A549 treated with DMSO at 1 μM for 4 hours (cell line): ENCODE data around the gene MEGF6. TPM values are rescaled to one million over a fixed set of nuclear protein-coding genes. Genes with fewer than 3 reads are reported as not detected.

Experiments
- total RNA-seq: library from RNA; stranded (reverse); fragments of 200-300 nt; extraction: Qiagen RNA extraction; gene quantifications from 5 replicates; pipeline ENCODE4 v1.2.3, GENCODE V29; 2022; ENCODE audit warnings: low read depth

MEGF6 gene, protein sequence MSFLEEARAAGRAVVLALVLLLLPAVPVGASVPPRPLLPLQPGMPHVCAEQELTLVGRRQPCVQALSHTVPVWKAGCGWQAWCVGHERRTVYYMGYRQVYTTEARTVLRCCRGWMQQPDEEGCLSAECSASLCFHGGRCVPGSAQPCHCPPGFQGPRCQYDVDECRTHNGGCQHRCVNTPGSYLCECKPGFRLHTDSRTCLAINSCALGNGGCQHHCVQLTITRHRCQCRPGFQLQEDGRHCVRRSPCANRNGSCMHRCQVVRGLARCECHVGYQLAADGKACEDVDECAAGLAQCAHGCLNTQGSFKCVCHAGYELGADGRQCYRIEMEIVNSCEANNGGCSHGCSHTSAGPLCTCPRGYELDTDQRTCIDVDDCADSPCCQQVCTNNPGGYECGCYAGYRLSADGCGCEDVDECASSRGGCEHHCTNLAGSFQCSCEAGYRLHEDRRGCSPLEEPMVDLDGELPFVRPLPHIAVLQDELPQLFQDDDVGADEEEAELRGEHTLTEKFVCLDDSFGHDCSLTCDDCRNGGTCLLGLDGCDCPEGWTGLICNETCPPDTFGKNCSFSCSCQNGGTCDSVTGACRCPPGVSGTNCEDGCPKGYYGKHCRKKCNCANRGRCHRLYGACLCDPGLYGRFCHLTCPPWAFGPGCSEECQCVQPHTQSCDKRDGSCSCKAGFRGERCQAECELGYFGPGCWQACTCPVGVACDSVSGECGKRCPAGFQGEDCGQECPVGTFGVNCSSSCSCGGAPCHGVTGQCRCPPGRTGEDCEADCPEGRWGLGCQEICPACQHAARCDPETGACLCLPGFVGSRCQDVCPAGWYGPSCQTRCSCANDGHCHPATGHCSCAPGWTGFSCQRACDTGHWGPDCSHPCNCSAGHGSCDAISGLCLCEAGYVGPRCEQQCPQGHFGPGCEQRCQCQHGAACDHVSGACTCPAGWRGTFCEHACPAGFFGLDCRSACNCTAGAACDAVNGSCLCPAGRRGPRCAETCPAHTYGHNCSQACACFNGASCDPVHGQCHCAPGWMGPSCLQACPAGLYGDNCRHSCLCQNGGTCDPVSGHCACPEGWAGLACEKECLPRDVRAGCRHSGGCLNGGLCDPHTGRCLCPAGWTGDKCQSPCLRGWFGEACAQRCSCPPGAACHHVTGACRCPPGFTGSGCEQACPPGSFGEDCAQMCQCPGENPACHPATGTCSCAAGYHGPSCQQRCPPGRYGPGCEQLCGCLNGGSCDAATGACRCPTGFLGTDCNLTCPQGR (N-terminal part only)
- 10.3 to 14.1 TPM (median 13.1 TPM) in 5 replicates for total RNA-seq

DNA sequence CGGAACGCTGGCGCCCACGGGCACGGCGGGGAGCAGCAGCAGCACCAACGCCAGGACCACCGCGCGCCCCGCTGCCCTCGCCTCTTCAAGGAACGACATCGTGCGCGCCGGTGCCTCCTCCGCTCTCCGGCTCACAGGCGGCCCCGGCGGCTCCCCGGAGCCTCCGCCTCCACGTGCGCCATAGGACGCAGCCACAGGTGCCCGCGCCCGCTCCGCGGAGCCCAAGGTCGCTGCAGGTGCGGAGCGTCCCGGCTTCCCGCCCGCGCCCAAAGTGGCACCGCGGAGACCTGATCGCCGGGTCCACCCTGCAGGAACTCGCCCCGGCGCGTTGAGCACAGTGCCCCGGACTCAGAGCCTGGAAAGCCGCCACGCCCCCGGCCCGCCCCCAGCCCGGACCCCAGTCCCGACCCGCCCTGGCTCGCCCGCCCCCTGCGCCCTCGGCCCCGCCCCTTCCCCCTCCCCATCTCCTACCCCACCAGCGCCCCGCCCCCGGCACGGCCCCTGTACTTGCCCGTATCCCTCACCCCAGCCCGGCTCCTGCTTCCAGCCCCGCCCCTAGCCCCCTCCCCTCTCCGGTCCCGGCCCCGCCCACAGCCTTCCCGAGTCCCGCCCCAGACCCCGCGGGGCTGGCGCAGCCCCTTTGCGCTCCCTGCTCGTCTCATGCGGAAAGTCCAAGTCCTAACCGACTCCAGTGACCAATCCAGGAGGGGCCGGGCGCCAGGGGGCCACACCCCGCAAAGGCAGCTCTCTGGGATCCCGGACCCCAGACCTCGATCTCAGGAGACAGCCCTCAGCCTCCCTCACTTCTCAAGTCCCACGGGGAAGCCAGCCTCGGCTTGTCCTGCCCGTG is at the start of gene MEGF6:
Gene MEGF6 (minus strand): TSS at position 339 of the 850 bp plus-strand sequence. CDS start 240 bp downstream, at position 99.

DNA sequence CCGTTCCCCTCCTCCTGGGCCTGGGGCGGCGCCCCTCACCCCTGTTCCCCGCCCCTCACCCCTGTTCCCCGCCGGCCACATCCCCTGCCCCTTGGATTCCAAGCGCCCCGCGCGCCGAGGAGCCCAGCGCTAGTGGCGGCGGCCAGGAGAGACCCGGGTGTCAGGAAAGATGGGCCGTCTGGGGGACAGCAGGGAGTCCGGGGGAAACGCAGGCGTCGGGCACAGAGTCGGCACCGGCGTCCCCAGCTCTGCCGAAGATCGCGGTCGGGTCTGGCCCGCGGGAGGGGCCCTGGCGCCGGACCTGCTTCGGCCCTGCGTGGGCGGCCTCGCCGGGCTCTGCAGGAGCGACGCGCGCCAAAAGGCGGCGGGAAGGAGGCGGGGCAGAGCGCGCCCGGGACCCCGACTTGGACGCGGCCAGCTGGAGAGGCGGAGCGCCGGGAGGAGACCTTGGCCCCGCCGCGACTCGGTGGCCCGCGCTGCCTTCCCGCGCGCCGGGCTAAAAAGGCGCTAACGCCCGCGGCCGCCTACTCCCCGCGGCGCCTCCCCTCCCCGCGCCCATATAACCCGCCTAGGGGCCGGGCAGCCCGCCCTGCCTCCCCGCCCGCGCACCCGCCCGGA is 40.7 kb upstream of the MEGF6 start, which contains the start of gene TP73:
Gene TP73 (plus strand): TSS at position 587 of the 618 bp plus-strand sequence. CDS start 29,850 bp downstream, outside the sequence.

DNA sequence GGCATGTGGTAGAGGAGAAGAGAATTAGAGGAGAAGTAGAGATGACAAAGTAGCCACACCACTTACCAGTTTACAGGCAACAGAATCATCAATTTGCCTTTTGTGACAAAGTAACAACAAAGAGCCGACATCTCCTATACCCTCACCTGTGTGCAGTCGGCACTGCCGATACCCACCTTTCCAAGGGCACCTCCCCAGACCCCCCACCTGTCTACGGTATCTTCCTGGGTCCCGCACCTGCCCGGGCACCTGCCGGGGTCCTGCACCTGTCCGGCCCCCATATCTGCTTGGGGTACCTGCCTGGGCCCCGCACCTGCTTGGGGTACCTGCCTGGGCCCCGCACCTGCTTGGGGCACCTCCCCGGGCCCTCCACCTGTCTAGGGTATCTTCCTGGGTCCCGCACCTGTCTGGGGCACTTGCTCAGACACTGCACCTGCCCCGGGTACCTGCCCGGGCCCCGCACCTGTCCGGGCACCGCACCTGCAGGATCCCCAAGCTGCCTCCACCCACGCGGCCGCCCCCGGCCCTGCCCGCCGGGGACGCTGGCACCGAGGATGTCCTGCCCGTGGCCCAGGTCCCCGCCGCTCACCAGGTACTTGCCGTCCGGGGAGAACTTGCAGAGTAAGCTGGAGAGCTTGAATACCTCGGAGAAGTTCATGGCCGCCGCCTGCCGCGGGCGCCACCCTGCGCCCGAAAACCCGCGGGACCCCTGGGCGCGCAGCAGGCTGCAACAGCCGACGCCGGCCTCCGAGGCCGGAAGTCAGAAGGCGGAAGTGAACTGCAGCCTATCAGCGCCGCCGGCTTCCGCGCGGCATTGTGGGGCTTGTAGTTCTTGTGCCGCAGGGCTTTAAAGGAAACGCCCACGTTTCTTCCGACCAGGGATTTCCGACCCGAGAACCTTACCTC is 38.3 kb upstream of the MEGF6 start, which contains the start of gene WRAP73:
Gene WRAP73 (minus strand): TSS at position 762 of the 906 bp plus-strand sequence. CDS start 104 bp downstream, at position 658.

DNA sequence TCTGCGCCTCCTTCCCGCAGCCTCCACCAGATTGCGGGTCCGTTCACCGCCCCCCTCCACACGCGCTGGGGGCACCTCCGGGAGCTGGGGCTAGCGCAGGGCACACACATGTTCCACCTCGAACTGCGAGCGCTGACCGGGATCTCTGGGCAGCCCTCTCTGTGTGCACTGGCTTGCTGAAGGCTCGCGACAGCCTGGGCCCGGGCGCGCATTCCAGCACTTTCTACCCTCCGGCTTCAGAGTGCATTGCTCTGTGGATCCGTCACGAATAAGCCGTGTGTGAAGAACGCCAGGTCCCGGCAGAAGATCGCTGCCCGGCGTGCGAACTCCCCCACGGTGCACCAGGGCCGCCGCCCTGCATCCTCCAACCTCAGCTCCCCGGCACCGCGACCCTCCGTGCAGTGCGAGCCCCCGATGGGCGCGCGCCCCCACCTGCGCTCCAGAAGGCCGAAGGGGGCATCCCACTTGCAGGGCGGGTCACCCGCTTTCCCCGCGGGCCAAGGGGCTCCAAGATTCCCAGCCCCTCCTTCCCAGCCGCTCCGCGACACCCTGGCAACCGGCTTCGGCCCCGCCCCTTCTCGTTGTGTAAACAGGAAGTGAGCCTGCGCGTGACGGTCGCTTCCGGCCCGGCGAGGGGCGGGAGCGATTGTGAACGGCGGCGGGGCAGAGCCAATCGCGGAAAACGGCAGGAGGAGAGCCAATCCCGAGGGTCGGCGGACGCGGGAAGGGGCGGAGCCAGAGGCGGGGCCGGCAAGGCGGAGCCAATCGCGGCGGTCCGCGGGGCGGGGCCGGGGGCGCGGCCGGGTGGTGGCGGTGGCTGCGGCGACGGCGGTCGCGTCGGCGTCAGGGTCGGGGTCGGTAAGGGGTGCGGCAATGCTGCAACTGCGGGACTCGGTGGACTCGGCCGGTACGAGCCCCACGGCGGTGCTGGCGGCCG is 13.2 kb upstream of the MEGF6 start, which contains the start of gene TPRG1L:
Gene TPRG1L (plus strand): TSS at position 816 of the 937 bp plus-strand sequence. CDS start 58 bp downstream, at position 874.

DNA sequence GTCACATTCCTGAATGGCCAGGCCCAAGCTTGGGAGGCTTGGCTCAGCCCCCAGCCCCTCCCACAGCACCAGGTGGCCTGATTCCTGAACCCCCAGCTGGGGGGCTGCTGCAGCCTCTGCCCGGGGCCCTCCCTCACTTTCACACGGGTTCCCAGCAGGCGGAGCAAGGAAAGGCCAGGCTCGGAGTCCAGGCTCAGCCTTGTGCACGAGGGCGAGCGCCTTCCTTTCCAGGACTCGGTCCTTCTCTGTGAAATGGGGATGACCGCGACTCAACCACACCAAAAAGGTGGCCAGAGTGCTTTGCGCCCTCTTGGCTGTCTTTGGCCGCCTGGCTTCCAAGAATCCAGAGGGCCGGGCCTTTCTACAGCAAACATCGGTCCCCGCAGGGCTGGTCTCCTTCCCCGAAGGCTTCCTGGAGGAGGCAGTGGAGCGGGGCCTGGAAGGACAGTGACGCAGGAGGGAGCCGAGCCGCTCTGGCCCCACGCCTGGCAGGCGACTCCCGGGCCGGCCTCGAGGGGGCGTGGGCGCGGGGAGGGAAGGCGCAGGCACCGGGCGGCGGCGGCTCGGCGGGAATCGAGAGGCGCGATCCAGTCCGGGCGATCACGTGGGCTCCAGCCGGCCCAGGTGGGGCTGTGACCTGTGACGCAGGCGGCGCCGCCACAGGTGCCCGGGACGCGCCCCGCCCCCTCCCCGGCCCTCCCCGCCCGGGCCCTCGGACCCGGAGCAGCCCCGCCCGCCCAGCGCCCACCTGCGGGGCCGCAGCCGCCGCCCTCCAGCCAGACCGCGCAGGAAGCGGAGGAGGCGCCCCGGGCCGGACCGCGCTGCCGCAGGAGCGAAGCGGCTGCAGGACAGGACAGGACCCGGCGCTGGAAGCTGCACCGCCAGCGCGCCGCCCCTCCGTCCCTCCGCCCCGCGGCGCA is 157.2 kb downstream of the MEGF6 start, which contains the start of gene ARHGEF16:
Gene ARHGEF16 (plus strand): TSS at position 775 of the 920 bp plus-strand sequence. CDS start 8,420 bp downstream, outside the sequence.

Other genes with a start within 250 kb of the MEGF6 start
- gene ARHGEF16, start 156.8 kb downstream of the MEGF6 start, total RNA-seq, result 3.5 to 5.8 TPM (median 5.1 TPM) in 5 replicates
- gene TPRG1L, start 13.5 kb upstream of the MEGF6 start, total RNA-seq, result 23.9 to 27.8 TPM (median 26.6 TPM) in 5 replicates
- 14.2 to 21.5 TPM (median 19.2 TPM) in 5 replicates for gene WRAP73, start 38.6 kb upstream of the MEGF6 start, total RNA-seq
- 0.37 to 0.63 TPM (median 0.58 TPM) in 5 replicates for gene TP73, start 41.0 kb upstream of the MEGF6 start, total RNA-seq
- gene CCDC27, start 140.9 kb upstream of the MEGF6 start, total RNA-seq, result not detected in 5 replicates
- gene SMIM1, start 161.2 kb upstream of the MEGF6 start, total RNA-seq, result 0.74 to 2.5 TPM (median 1.1 TPM) in 5 replicates
- 28.6 to 36.7 TPM (median 35.9 TPM) in 5 replicates for gene LRRC47, start 185.0 kb upstream of the MEGF6 start, total RNA-seq
- 11.8 to 21.4 TPM (median 18.3 TPM) in 5 replicates for gene CEP104, start 245.7 kb upstream of the MEGF6 start, total RNA-seq
- gene DFFB, start 246.0 kb upstream of the MEGF6 start, total RNA-seq, result 3.0 to 4.3 TPM (median 3.7 TPM) in 5 replicates